ENCODE data around the gene DLG5.

Gene DLG5

GRCh38 chr10:77907462-77907861, 19.1 kb downstream of the DLG5 start:
- H2BK120ac ChIP-seq (ENCODE audit: insufficient read depth, low read length, poor library complexity), result no peak overlapping the region
- H3K4me1 ChIP-seq (ENCODE audit: control insufficient read depth in 1 of 2, insufficient read depth in 2 of 2, low read length in 2 of 2), result peaks cover 15 to 22% of the 10 kb centered on the region in 2 experiments
- H3K9ac ChIP-seq (ENCODE audit: low read length), result no peak overlapping the region
- H3K27ac ChIP-seq (ENCODE audit: low read depth, low read length), result no peak overlapping the region
- no peaks in the 10 kb centered on the region for H3K27me3 ChIP-seq (ENCODE audit: insufficient read depth, low read length)
- H3K79me1 ChIP-seq (ENCODE audit: low read length), result peaks cover 6% of the 10 kb centered on the region
- H4K8ac ChIP-seq (ENCODE audit: low read depth, low read length), result no peak overlapping the region
- WGBS (ENCODE audit: extremely low coverage, insufficient coverage, insufficient read length), result no CpG with 5 or more reads among the region's 3 CpGs
- H2AFZ ChIP-seq (ENCODE audit: insufficient read depth, low read length, poor library complexity), result no peak overlapping the region
- no peak overlapping the region for H3K18ac ChIP-seq (ENCODE audit: low read length)
- H3K4me3 ChIP-seq (ENCODE audit: low read depth, low read length), result no peak overlapping the region
- no peak overlapping the region for H2BK5ac ChIP-seq (ENCODE audit: low read depth, low read length, poor library complexity)
- peak overlapping the region; percentile 27 for H3K4ac ChIP-seq (ENCODE audit: low read depth, low read length)
- H3K4me2 ChIP-seq (ENCODE audit: low read length), result no peak overlapping the region
- H3K23ac ChIP-seq (ENCODE audit: low read length), result no peak overlapping the region
- peaks cover 2% of the 10 kb centered on the region for H3K79me2 ChIP-seq (ENCODE audit: control insufficient read depth, insufficient read depth, low read length, poor library complexity)
- H3K9me3 ChIP-seq (ENCODE audit: insufficient read depth, low read depth, low read length), result no peaks in the 10 kb centered on the region
- no peak overlapping the region for H4K12ac ChIP-seq (ENCODE audit: low read depth, low read length)
- H3K36me3 ChIP-seq (ENCODE audit: control insufficient read depth in 1 of 2, insufficient read depth in 2 of 2, low read length in 2 of 2), result peaks cover 0 to 6% of the 10 kb centered on the region in 2 experiments
- DNase-seq, result no peak
- no peak overlapping the region for H4K91ac ChIP-seq (ENCODE audit: low read depth, low read length)
- no peak overlapping the region for H3K14ac ChIP-seq (ENCODE audit: low read length)
- no peak overlapping the region for H2AK5ac ChIP-seq (ENCODE audit: low read length)
- H2BK12ac ChIP-seq (ENCODE audit: low read length), result no peak overlapping the region

- Histone ChIP-seq H4K12ac (ENCODE audit: low read depth, low read length) (no peak overlapping the region), H2AFZ (ENCODE audit: insufficient read depth, low read length, poor library complexity) (no peak overlapping the region), H3K79me1 (ENCODE audit: low read length) (peaks cover 6% of the 10 kb centered on the region), H2AK5ac (ENCODE audit: low read length) (no peak overlapping the region), H4K91ac (ENCODE audit: low read depth, low read length) (no peak overlapping the region), H3K23ac (ENCODE audit: low read length) (no peak overlapping the region), H3K4me1 (ENCODE audit: control insufficient read depth in 1 of 2, insufficient read depth in 2 of 2, low read length in 2 of 2) (peaks cover 15 to 22% of the 10 kb centered on the region in 2 experiments), H3K4me2 (ENCODE audit: low read length) (no peak overlapping the region), H3K14ac (ENCODE audit: low read length) (no peak overlapping the region), H3K9ac (ENCODE audit: low read length) (no peak overlapping the region), H3K36me3 (ENCODE audit: control insufficient read depth in 1 of 2, insufficient read depth in 2 of 2, low read length in 2 of 2) (peaks cover 0 to 6% of the 10 kb centered on the region in 2 experiments), H3K18ac (ENCODE audit: low read length) (no peak overlapping the region), H2BK5ac (ENCODE audit: low read depth, low read length, poor library complexity) (no peak overlapping the region), H3K79me2 (ENCODE audit: control insufficient read depth, insufficient read depth, low read length, poor library complexity) (peaks cover 2% of the 10 kb centered on the region), H3K27me3 (ENCODE audit: insufficient read depth, low read length) (no peaks in the 10 kb centered on the region), H3K9me3 (ENCODE audit: insufficient read depth, low read depth, low read length) (no peaks in the 10 kb centered on the region), H2BK120ac (ENCODE audit: insufficient read depth, low read length, poor library complexity) (no peak overlapping the region), H2BK12ac (ENCODE audit: low read length) (no peak overlapping the region), H3K4ac (ENCODE audit: low read depth, low read length) (peak overlapping the region; percentile 56), H4K8ac (ENCODE audit: low read depth, low read length) (no peak overlapping the region), H3K27ac (ENCODE audit: low read depth, low read length) (no peak overlapping the region), H3K4me3 (ENCODE audit: low read depth, low read length) (no peak overlapping the region)
- no CpG with 5 or more reads among the region's 5 CpGs for WGBS (ENCODE audit: extremely low coverage, insufficient coverage, insufficient read length)
- DNase-seq, result peak; percentile 30 to 48
Measured at GRCh38 chr10:77906951-77907421, 19.6 kb downstream of the DLG5 start.

GRCh38 chr10:77905781-77906180, 20.8 kb downstream of the DLG5 start:
- no peaks in the 10 kb centered on the region for H3K27me3 ChIP-seq (ENCODE audit: insufficient read depth, low read length)
- no peak overlapping the region for H2AFZ ChIP-seq (ENCODE audit: insufficient read depth, low read length, poor library complexity)
- WGBS (ENCODE audit: extremely low coverage, insufficient coverage, insufficient read length), result no CpG with 5 or more reads among the region's 1 CpG
- H3K14ac ChIP-seq (ENCODE audit: low read length), result no peak overlapping the region
- no peak overlapping the region for H4K8ac ChIP-seq (ENCODE audit: low read depth, low read length)
- no peak overlapping the region for H3K9ac ChIP-seq (ENCODE audit: low read length)
- no peak overlapping the region for H2BK12ac ChIP-seq (ENCODE audit: low read length)
- no peak for DNase-seq
- no peak overlapping the region for H3K23ac ChIP-seq (ENCODE audit: low read length)
- H3K36me3 ChIP-seq (ENCODE audit: control insufficient read depth in 1 of 2, insufficient read depth in 2 of 2, low read length in 2 of 2), result peaks cover 0 to 6% of the 10 kb centered on the region in 2 experiments
- peaks cover 15 to 20% of the 10 kb centered on the region in 2 experiments for H3K4me1 ChIP-seq (ENCODE audit: control insufficient read depth in 1 of 2, insufficient read depth in 2 of 2, low read length in 2 of 2)
- no peak overlapping the region for H4K12ac ChIP-seq (ENCODE audit: low read depth, low read length)
- no peak overlapping the region for H2BK120ac ChIP-seq (ENCODE audit: insufficient read depth, low read length, poor library complexity)
- no peaks in the 10 kb centered on the region for H3K9me3 ChIP-seq (ENCODE audit: insufficient read depth, low read depth, low read length)
- H3K27ac ChIP-seq (ENCODE audit: low read depth, low read length), result no peak overlapping the region
- no peak overlapping the region for H2BK5ac ChIP-seq (ENCODE audit: low read depth, low read length, poor library complexity)
- H3K79me2 ChIP-seq (ENCODE audit: control insufficient read depth, insufficient read depth, low read length, poor library complexity), result peaks cover 2% of the 10 kb centered on the region
- H4K91ac ChIP-seq (ENCODE audit: low read depth, low read length), result no peak overlapping the region
- H2AK5ac ChIP-seq (ENCODE audit: low read length), result no peak overlapping the region
- no peak overlapping the region for H3K4me2 ChIP-seq (ENCODE audit: low read length)
- no peak overlapping the region for H3K4me3 ChIP-seq (ENCODE audit: low read depth, low read length)
- no peak overlapping the region for H3K18ac ChIP-seq (ENCODE audit: low read length)
- peaks cover 6% of the 10 kb centered on the region for H3K79me1 ChIP-seq (ENCODE audit: low read length)
- H3K4ac ChIP-seq (ENCODE audit: low read depth, low read length), result peak overlapping the region; percentile 19

GRCh38 chr10:77905086-77905748, 21.3 kb downstream of the DLG5 start:
- no peak overlapping the region for H2BK120ac ChIP-seq (ENCODE audit: insufficient read depth, low read length, poor library complexity)
- no peak overlapping the region for H3K4me3 ChIP-seq (ENCODE audit: low read depth, low read length)
- no peak overlapping the region for H2BK5ac ChIP-seq (ENCODE audit: low read depth, low read length, poor library complexity)
- no peaks in the 10 kb centered on the region for H3K9me3 ChIP-seq (ENCODE audit: insufficient read depth, low read depth, low read length)
- no peak overlapping the region for H2AK5ac ChIP-seq (ENCODE audit: low read length)
- H3K79me2 ChIP-seq (ENCODE audit: control insufficient read depth, insufficient read depth, low read length, poor library complexity), result peaks cover 2% of the 10 kb centered on the region
- H3K27me3 ChIP-seq (ENCODE audit: insufficient read depth, low read length), result no peaks in the 10 kb centered on the region
- WGBS (ENCODE audit: extremely low coverage, insufficient coverage, insufficient read length), result no CpG with 5 or more reads among the region's 9 CpGs
- H3K4me1 ChIP-seq (ENCODE audit: control insufficient read depth in 1 of 2, insufficient read depth in 2 of 2, low read length in 2 of 2), result peaks cover 12 to 19% of the 10 kb centered on the region in 2 experiments
- no peak overlapping the region for H2AFZ ChIP-seq (ENCODE audit: insufficient read depth, low read length, poor library complexity)
- H3K79me1 ChIP-seq (ENCODE audit: low read length), result peaks cover 6% of the 10 kb centered on the region
- no peak overlapping the region for H3K23ac ChIP-seq (ENCODE audit: low read length)
- H3K14ac ChIP-seq (ENCODE audit: low read length), result no peak overlapping the region
- no peak overlapping the region for H4K91ac ChIP-seq (ENCODE audit: low read depth, low read length)
- no peak for DNase-seq
- no peak overlapping the region for H3K9ac ChIP-seq (ENCODE audit: low read length)
- H3K27ac ChIP-seq (ENCODE audit: low read depth, low read length), result no peak overlapping the region
- H3K36me3 ChIP-seq (ENCODE audit: control insufficient read depth in 1 of 2, insufficient read depth in 2 of 2, low read length in 2 of 2), result peaks cover 0 to 6% of the 10 kb centered on the region in 2 experiments
- H4K12ac ChIP-seq (ENCODE audit: low read depth, low read length), result no peak overlapping the region
- H3K18ac ChIP-seq (ENCODE audit: low read length), result no peak overlapping the region
- peak overlapping the region; percentile 49 for H3K4ac ChIP-seq (ENCODE audit: low read depth, low read length)
- H2BK12ac ChIP-seq (ENCODE audit: low read length), result no peak overlapping the region
- no peak overlapping the region for H3K4me2 ChIP-seq (ENCODE audit: low read length)
- no peak overlapping the region for H4K8ac ChIP-seq (ENCODE audit: low read depth, low read length)
